Heart left ventricle (tissue), 16 donors: Measurements from ENCODE around the gene WFIKKN2. TPM values are rescaled to one million over a fixed set of nuclear protein-coding genes. Genes with fewer than 3 reads are reported as not detected.

Experiments used
- ATAC-seq, 4 donors: fragments of 200-7000 bp; cut with Tn5 transposase; one replicate each; pipeline ENCODE4 v1.9.1; 2020 to 2022; ENCODE audit warnings: moderate library complexity in 4 of 4, mild to moderate bottlenecking in 3 of 4, moderate number of reproducible peaks in 1 of 4
- DNase-seq, 5 donors: peaks; one replicate each; pipeline ENCODE4 v3.0.0-alpha.2; 2020
- H3K27ac ChIP-seq, 12 donors: fragments of 200-600 bp; sonication (generic) in 4 of 12; one replicate each; pipeline versions ENCODE4 v1.5.0 to v1.8.0; 2016 to 2022; ENCODE audit warnings: mild to moderate bottlenecking in 2 of 12
- H3K27me3 ChIP-seq, 9 donors: fragments of 200-600 bp; sonication (generic) in 2 of 9; one replicate each; pipeline versions ENCODE4 v1.5.1 to v1.8.0; 2016 to 2022; ENCODE audit warnings: mild to moderate bottlenecking in 3 of 9
- H3K36me3 ChIP-seq, 9 donors: fragments of 200-600 bp; sonication (generic) in 2 of 9; one replicate each; pipeline versions ENCODE4 v1.5.0 to v1.8.0; 2018 to 2022; ENCODE audit warnings: mild to moderate bottlenecking in 2 of 9
- H3K4me1 ChIP-seq, 12 donors: fragments of 200-600 bp; sonication (generic) in 4 of 12; one replicate each; pipeline versions ENCODE4 v1.5.0 to v1.8.0; 2016 to 2022; ENCODE audit warnings: mild to moderate bottlenecking in 3 of 12
- H3K4me3 ChIP-seq, 12 donors: fragments of 200-600 bp; sonication (generic) in 4 of 12; one replicate each; pipeline versions ENCODE4 v1.5.0 to v1.8.0; 2017 to 2022; ENCODE audit warnings: mild to moderate bottlenecking in 9 of 12, moderate library complexity in 4 of 12
- H3K9me3 ChIP-seq, 12 donors: fragments of 200-600 bp; sonication (generic) in 4 of 12; one replicate each; pipeline versions ENCODE4 v1.5.0 to v1.8.0; 2016 to 2022; ENCODE audit warnings: mild to moderate bottlenecking in 1 of 12
- CTCF ChIP-seq, 12 donors: fragments of 200-600 bp; sonication (generic) in 4 of 12; IDR thresholded peaks; one replicate each; pipeline versions ENCODE4 v1.5.0 to v1.8.0; 2018 to 2022; ENCODE audit warnings: antibody characterized with exemption in 12 of 12, mild to moderate bottlenecking in 5 of 12
- POLR2A ChIP-seq, 2 donors: fragments of 450-650 bp; IDR thresholded peaks; one replicate each; pipeline ENCODE4 v1.6.1; 2017; ENCODE audit warnings: antibody characterized with exemption in 2 of 2, mild to moderate bottlenecking in 2 of 2, moderate library complexity in 2 of 2
- WGBS, 4 donors: extraction: QIAGEN DNeasy Blood & Tissue Kit in 2 of 4; methylation state at CpG; one replicate each; pipeline versions ENCODE4 v1.1.5 to v1.1.7; 2013 to 2018; 5-methylcytosine and 5-hydroxymethylcytosine counted together
- intact Hi-C, 10 donors: fragments of 100-400 bp; cut with DNase I; formaldehyde crosslinking; loops; one replicate each; pipeline versions ENCODE4 v1.11.1 to v1.14.2; 2022
- polyA plus RNA-seq, 2 donors: library from polyadenylated mRNA; stranded (reverse); fragments of 200-250 nt; gene quantifications; one replicate each; pipeline ENCODE4 v1.2.3, GENCODE V29; 2013
- total RNA-seq, 9 donors: library from RNA; depleted of rRNA in 2 of 9; stranded (reverse); fragments of >200 nt in 2 of 9; fragmentation: NEBNext Ultra II Directional in 3 of 9; extraction: Animal tissue kit (Norgen Biotek cat#: 25700) in 3 of 9; gene quantifications; one replicate each; pipeline versions ENCODE4 v1.1.0 to v1.2.4, GENCODE V29; 2016 to 2023
- donor health status: ischemic (EF 13 %, LVEDD 7.1; RV severe dilation, severe dysfunction).
- donor health status: healthy with polysubstance abuse.
- donor health status: DM: no; HTN: yes; CAD: no.
- donor health status: DM: no; HTN: no; CAD: no.
- donor health status: ischemic (EF 25% LVEDD 6.9; RV normal size, moderate dysfunction).
- donor health status: ischemic (EF 25% LVEDD 5.7; RV mildly dilated, moderate dysfunction).
- donor health status: healthy.
- donor health status: DM: yes; HTN: yes; CAD: no.
- donor health status: ischemic (EF 35%, LVEDD 5.7; RV mildly dilated, moderate dysfunction).
- donor health status: nonischemic (EF 11% LVEDD 7.7; RV severe dilation, severe dysfunction).
- donor health status: DM: yes; HTN: yes; CAD: no.
- donor health status: PGD.
- donor health status: ischemic (EF 29% LVEDD 5.4; RV normal size, mild dysfunction).
- donor health status: nonischemic (EF 23%, LVEDD 6.1; RV moderate dilation, normal function).

The WFIKKN2 gene
- total and polyA plus RNA-seq, 11 donors, result 0.08 to 0.75 (median 0.24) TPM; not detected in 2

GRCh38 chr17:50831471-50831928 lies 3.9 kb upstream of the WFIKKN2 start:
- intact Hi-C loops, result no loop called here
- Histone ChIP-seq H3K4me1 (peaks cover 0 to 24% (median 3%) of the 10 kb centered on the region in 12 donors), H3K36me3 (no peaks in the 10 kb centered on the region), H3K27ac (no peak overlapping the region), H3K27me3 (peaks cover 0 to 4% (median 0%) of the 10 kb centered on the region in 9 donors), H3K4me3 (no peak overlapping the region), H3K9me3 (no peaks in the 10 kb centered on the region)
- peak in 2 of 4 donors; percentile 27 to 47 for ATAC-seq
- no peak for TF ChIP-seq CTCF (IDR thresholded peaks at IDR 0.05)
- TF ChIP-seq POLR2A (IDR thresholded peaks at IDR 0.05), result no peak
- no peak for DNase-seq
- 52 to 66% (median 53%) methylated on average over 9 to 11 of the region's 11 CpGs for WGBS, 4 donors

GRCh38 chr17:50832267-50832863 lies 3.0 kb upstream of the WFIKKN2 start:
- peaks cover 0 to 27% (median 4%) of the 10 kb centered on the region in 12 donors for H3K4me1 ChIP-seq
- ATAC-seq (no peak), DNase-seq (no peak)
- TF ChIP-seq POLR2A (IDR thresholded peaks at IDR 0.05), result no peak
- TF ChIP-seq CTCF (IDR thresholded peaks at IDR 0.05), result no peak
- intact Hi-C loops, result no loop called here
- H3K27me3 ChIP-seq, result peaks cover 0 to 4% (median 0%) of the 10 kb centered on the region in 9 donors
- no peak overlapping the region for H3K4me3 ChIP-seq
- H3K27ac ChIP-seq, result no peak overlapping the region
- 86 to 93% (median 92%) methylated on average over 10 to 12 of the region's 12 CpGs for WGBS, 4 donors
- no peaks in the 10 kb centered on the region for H3K36me3 ChIP-seq
- no peaks in the 10 kb centered on the region for H3K9me3 ChIP-seq

- Histone ChIP-seq H3K36me3 (no peaks in the 10 kb centered on the region), H3K27me3 (peaks cover 0 to 4% (median 0%) of the 10 kb centered on the region in 9 donors), H3K27ac (no peak overlapping the region), H3K9me3 (no peaks in the 10 kb centered on the region), H3K4me3 (no peak overlapping the region), H3K4me1 (peaks cover 0 to 30% (median 5%) of the 10 kb centered on the region in 12 donors)
- 82 to 83% (median 83%) methylated on average over 13 of the region's 13 CpGs for WGBS, 4 donors
- ATAC-seq (no peak), DNase-seq (no peak)
- TF ChIP-seq CTCF (IDR thresholded peaks at IDR 0.05) (no peak), POLR2A (IDR thresholded peaks at IDR 0.05) (no peak)
- intact Hi-C loops, result no loop called here
Measured at GRCh38 chr17:50832864-50833381, 2.5 kb upstream of the WFIKKN2 start.

GRCh38 chr17:50833510-50834428 lies 1.6 kb upstream of the WFIKKN2 start:
- intact Hi-C loops, result loop anchor here in 1 of 10 donors (2.0 kb wide), 1 partner anchor 45 kb away; no protein-coding TSS in a partner anchor
- Histone ChIP-seq H3K4me1 (peaks cover 0 to 25% (median 5%) of the 10 kb centered on the region in 12 donors), H3K4me3 (no peak overlapping the region), H3K36me3 (no peaks in the 10 kb centered on the region), H3K9me3 (no peaks in the 10 kb centered on the region), H3K27me3 (peaks cover 0 to 4% (median 0%) of the 10 kb centered on the region in 9 donors), H3K27ac (no peak overlapping the region)
- TF ChIP-seq CTCF (IDR thresholded peaks at IDR 0.05) (no peak), POLR2A (IDR thresholded peaks at IDR 0.05) (no peak)
- ATAC-seq (no peak), DNase-seq (no peak)
- 87 to 94% (median 92%) methylated on average over 36 to 38 of the region's 38 CpGs for WGBS, 4 donors
